Stimulated activated memory B cell treated with anti-CD40 and anti-IgM and Interleukin-4, amounts not matched to agents 10 μg/mL and 1 μg/mL and 100 μg/mL, for 72 hours (primary cell): ENCODE results near the gene UBA5.
A peak's percentile ranks its signal among the peaks of the same experiment; 100 is the strongest.

ENCODE experiments used
- ATAC-seq: fragments of 150-1000 bp; cut with Tn5 transposase; 2 replicates; pipeline ENCODE4 v1.10.0; 2021
- H3K27ac Mint-ChIP-seq: one replicate; pipeline ENCODE4 v1.8.0; 2022; ENCODE audit warnings: mild to moderate bottlenecking, mixed read lengths
- H3K27me3 Mint-ChIP-seq: one replicate; pipeline ENCODE4 v1.8.0; 2022; ENCODE audit warnings: mixed read lengths
- H3K36me3 Mint-ChIP-seq: one replicate; pipeline ENCODE4 v1.8.0; 2022; ENCODE audit warnings: mixed read lengths
- H3K4me1 Mint-ChIP-seq: one replicate; pipeline ENCODE4 v1.8.0; 2022; ENCODE audit warnings: mixed read lengths
- H3K4me3 Mint-ChIP-seq: one replicate; pipeline ENCODE4 v1.8.0; 2022; ENCODE audit warnings: mild to moderate bottlenecking, moderate library complexity, mixed read lengths
- H3K9me3 Mint-ChIP-seq: one replicate; pipeline ENCODE4 v1.8.0; 2022; ENCODE audit warnings: mixed read lengths

Gene UBA5

GRCh38 chr3:132662212-132662611, 2.1 kb downstream of the UBA5 start:
- Mint-ChIP-seq H3K9me3 (no peaks in the 10 kb centered on the region), H3K27me3 (no peaks in the 10 kb centered on the region), H3K36me3 (peaks cover 12% of the 10 kb centered on the region), H3K4me3 (no peak overlapping the region), H3K4me1 (peaks cover 51% of the 10 kb centered on the region), H3K27ac (no peak overlapping the region)
- ATAC-seq: no peak

DNA sequence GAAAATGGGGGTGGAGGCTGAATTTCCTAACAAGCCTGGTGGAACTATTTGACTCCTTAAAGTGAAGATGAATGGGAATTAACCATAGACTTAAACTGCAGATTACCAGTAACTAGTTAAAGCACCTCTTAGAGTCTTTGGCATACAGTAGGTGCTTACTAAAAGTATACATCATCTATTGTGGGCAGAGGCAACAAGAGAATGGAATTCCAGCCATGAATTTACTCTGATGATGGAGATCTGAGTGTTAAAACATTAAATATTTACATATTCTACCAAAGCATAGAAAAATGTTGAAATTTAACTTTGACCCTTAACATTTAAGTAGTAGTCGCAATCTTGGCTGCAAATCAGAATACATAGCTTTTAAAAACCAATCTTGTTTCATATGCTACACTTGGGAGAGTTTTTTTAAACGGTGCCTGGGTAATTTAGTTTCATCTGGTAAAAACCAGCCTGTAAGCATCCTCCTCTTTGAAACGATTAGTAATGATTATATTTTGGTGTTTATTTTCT, 5.2 kb downstream of the UBA5 start:
- peaks cover 12% of the 10 kb centered on the region for H3K36me3 Mint-ChIP-seq
- H3K27ac Mint-ChIP-seq: no peak overlapping the region
- H3K4me1 Mint-ChIP-seq: peaks cover 40% of the 10 kb centered on the region
- no peak overlapping the region for H3K4me3 Mint-ChIP-seq
- H3K9me3 Mint-ChIP-seq: no peaks in the 10 kb centered on the region
- no peak for ATAC-seq
- H3K27me3 Mint-ChIP-seq: no peaks in the 10 kb centered on the region

- Mint-ChIP-seq H3K4me3 (no peak overlapping the region), H3K36me3 (peaks cover 7% of the 10 kb centered on the region), H3K27me3 (no peaks in the 10 kb centered on the region), H3K27ac (no peak overlapping the region), H3K9me3 (no peaks in the 10 kb centered on the region), H3K4me1 (peaks cover 9% of the 10 kb centered on the region)
- no peak for ATAC-seq
Measured at GRCh38 chr3:132669256-132669777, 9.2 kb downstream of the UBA5 start.

DNA sequence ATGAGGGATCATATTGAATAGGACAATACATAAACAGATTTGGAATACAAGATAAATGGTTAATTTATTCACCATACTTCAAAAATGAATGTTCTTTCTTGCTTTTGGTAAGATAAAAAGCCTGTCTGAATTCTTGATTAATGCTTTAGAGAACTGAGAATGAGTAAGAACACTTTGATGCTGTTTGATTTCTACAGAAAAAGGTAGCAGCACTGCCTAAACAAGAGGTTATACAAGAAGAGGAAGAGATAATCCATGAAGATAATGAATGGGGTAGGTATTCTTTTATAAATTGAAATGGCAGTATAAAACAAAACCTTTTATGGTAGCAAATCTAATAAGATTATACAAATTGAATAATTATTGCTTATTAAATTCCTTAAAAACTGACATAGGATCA, 15.3 kb downstream of the UBA5 start:
- peaks cover 13% of the 10 kb centered on the region for H3K36me3 Mint-ChIP-seq
- H3K27me3 Mint-ChIP-seq: no peaks in the 10 kb centered on the region
- H3K4me3 Mint-ChIP-seq: no peak overlapping the region
- no peaks in the 10 kb centered on the region for H3K9me3 Mint-ChIP-seq
- peak overlapping the region; percentile 35 for H3K27ac Mint-ChIP-seq
- no peak for ATAC-seq
- peaks cover 5% of the 10 kb centered on the region for H3K4me1 Mint-ChIP-seq

GRCh38 chr3:132679911-132680310, 19.8 kb downstream of the UBA5 start:
- no peak for ATAC-seq
- H3K27ac Mint-ChIP-seq: no peak overlapping the region
- H3K27me3 Mint-ChIP-seq: no peaks in the 10 kb centered on the region
- peaks cover 28% of the 10 kb centered on the region for H3K36me3 Mint-ChIP-seq
- H3K9me3 Mint-ChIP-seq: no peaks in the 10 kb centered on the region
- H3K4me1 Mint-ChIP-seq: peaks cover 5% of the 10 kb centered on the region
- H3K4me3 Mint-ChIP-seq: no peak overlapping the region

DNA sequence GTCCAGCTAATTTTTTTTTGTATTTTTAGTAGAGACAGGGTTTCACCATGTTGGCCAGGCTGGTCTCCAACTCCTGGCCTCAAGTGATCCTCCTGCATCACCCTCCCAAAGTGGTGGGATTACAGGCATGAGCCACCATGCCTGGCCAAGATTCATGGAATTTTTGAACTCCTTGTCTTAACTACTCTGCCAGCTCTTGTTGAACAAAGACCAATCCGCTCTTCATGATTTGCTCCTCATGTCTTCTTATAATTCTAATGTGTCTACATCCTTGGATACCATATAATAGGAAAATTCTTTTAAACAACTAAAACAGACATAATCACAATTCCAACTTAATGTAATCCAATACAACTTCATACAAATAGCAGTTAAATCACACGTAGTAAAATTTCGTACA, 21.3 kb downstream of the UBA5 start:
- Mint-ChIP-seq H3K27ac (no peak overlapping the region), H3K27me3 (no peaks in the 10 kb centered on the region), H3K4me1 (no peaks in the 10 kb centered on the region), H3K4me3 (no peak overlapping the region), H3K36me3 (peaks cover 21% of the 10 kb centered on the region), H3K9me3 (no peaks in the 10 kb centered on the region)
- ATAC-seq: no peak

GRCh38 chr3:132682201-132682600, 22.1 kb downstream of the UBA5 start:
- H3K4me3 Mint-ChIP-seq: no peak overlapping the region
- H3K4me1 Mint-ChIP-seq: no peaks in the 10 kb centered on the region
- no peak for ATAC-seq
- H3K27ac Mint-ChIP-seq: no peak overlapping the region
- no peaks in the 10 kb centered on the region for H3K27me3 Mint-ChIP-seq
- peaks cover 14% of the 10 kb centered on the region for H3K36me3 Mint-ChIP-seq
- H3K9me3 Mint-ChIP-seq: no peaks in the 10 kb centered on the region

DNA sequence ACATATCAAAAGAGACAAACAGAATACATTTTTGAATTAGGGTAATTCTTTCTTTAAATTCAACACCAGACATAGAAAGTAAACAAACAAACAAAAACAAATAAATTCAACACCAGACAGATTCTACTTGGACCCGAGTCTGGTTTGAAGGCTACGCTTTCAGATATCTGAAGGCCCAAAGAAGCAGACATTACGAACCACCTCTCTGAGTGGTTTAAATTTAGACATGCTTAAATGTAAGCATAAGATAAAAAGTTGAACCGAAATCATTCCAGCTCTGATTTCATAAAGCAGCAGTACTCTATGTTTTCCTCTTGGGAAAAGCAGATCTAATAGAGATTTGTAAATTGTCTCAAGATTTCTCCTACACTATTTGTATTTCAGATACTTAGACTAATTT, 29.9 kb downstream of the UBA5 start:
- H3K27ac Mint-ChIP-seq: no peak overlapping the region
- H3K4me1 Mint-ChIP-seq: no peaks in the 10 kb centered on the region
- H3K27me3 Mint-ChIP-seq: no peaks in the 10 kb centered on the region
- no peak overlapping the region for H3K4me3 Mint-ChIP-seq
- peaks cover 33% of the 10 kb centered on the region for H3K36me3 Mint-ChIP-seq
- H3K9me3 Mint-ChIP-seq: no peaks in the 10 kb centered on the region
- no peak for ATAC-seq

DNA sequence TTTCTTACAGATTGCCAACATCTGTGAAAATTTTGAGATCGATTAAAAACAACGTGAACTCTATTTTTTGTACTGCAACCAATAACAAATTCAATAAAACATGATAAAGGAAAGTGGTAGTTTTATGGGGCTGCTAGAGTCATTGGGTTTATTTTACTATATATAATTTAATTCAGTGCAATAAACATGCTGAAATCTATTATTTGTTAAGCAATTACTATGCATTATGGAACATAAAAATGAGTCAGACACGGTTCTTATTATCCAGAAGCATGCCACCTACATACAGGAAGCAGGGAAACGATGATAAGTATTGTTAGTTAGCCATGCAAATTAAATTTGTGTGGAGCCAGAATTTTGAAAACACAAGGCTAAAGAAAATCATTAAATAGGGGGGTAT, 34.9 kb downstream of the UBA5 start:
- no peak for ATAC-seq
- Mint-ChIP-seq H3K27me3 (no peaks in the 10 kb centered on the region), H3K4me1 (no peaks in the 10 kb centered on the region), H3K27ac (no peak overlapping the region), H3K9me3 (no peaks in the 10 kb centered on the region), H3K4me3 (no peak overlapping the region), H3K36me3 (peaks cover 33% of the 10 kb centered on the region)

DNA sequence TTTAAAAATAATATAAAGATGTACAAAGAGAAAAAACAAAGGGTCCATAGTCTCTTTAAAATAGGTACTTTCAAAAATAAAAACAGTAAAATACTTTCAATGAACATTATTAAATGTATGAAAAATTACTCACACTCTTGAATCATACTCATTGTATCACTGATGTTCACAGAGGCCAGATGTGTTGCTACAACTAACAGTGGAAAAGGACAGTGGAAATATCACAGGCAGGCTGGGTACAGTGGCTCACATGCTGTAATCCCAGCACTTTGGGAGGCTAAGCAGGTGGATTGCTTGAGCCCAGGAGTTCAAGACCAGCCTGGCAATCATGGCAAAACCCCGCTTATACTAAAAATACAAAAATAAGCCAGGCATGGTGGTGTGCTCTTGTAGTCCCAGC, 35.3 kb downstream of the UBA5 start:
- ATAC-seq: no peak
- Mint-ChIP-seq H3K4me1 (no peaks in the 10 kb centered on the region), H3K4me3 (no peak overlapping the region), H3K36me3 (peaks cover 34% of the 10 kb centered on the region), H3K9me3 (no peaks in the 10 kb centered on the region), H3K27me3 (no peaks in the 10 kb centered on the region), H3K27ac (no peak overlapping the region)

GRCh38 chr3:132703733-132704132, 43.6 kb downstream of the UBA5 start:
- Mint-ChIP-seq H3K36me3 (peaks cover 46% of the 10 kb centered on the region), H3K27ac (no peak overlapping the region), H3K4me3 (no peak overlapping the region), H3K9me3 (no peaks in the 10 kb centered on the region), H3K27me3 (no peaks in the 10 kb centered on the region), H3K4me1 (no peaks in the 10 kb centered on the region)
- ATAC-seq: no peak

DNA sequence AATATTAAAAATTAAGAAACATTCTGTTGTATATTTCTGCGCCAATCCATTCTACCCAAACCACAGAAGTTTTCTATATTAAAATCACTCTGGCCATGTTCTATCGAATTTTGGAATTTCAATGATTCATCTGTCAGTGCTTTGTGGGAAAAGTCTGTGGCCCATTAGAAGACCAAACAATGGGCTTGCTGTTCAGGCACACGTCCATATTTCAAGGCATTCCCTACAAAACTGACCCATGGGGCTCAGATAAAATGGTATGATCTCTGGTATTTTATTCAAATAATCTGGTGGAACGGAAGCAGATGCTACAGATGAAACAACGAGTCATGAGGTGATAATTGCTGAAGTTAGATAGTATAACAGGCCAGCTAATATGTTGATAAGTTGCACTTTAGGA, 49.6 kb downstream of the UBA5 start:
- no peak overlapping the region for H3K27ac Mint-ChIP-seq

DNA sequence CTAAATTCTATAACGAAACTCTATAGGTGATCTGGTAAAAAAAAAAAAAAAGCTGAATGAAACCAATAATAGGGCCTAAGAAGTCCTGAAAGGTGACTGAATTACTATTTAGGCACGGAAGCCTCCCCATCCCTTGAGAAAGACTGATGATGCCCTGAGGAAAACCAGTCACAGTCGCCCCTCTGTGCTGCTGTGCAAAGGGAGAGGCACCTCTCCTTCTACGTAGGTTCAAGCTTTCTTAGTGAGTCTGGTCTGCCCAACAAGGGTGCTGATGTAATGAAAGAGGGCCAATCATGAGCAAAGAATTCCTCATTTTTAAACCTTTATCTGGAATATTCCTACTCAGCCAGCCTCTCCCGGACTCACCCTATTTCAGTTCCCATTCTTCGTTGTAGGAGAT, 50.2 kb downstream of the UBA5 start:
- Mint-ChIP-seq H3K4me3 (no peak overlapping the region), H3K27ac (no peak overlapping the region), H3K9me3 (no peaks in the 10 kb centered on the region), H3K4me1 (no peaks in the 10 kb centered on the region), H3K27me3 (no peaks in the 10 kb centered on the region), H3K36me3 (peaks cover 40% of the 10 kb centered on the region)
- ATAC-seq: no peak

More for the DNA sequence above, 49.6 kb downstream of the UBA5 start:
- Mint-ChIP-seq H3K36me3 (peaks cover 40% of the 10 kb centered on the region), H3K9me3 (no peaks in the 10 kb centered on the region), H3K4me1 (no peaks in the 10 kb centered on the region), H3K27me3 (no peaks in the 10 kb centered on the region), H3K4me3 (no peak overlapping the region)
- no peak for ATAC-seq

DNA sequence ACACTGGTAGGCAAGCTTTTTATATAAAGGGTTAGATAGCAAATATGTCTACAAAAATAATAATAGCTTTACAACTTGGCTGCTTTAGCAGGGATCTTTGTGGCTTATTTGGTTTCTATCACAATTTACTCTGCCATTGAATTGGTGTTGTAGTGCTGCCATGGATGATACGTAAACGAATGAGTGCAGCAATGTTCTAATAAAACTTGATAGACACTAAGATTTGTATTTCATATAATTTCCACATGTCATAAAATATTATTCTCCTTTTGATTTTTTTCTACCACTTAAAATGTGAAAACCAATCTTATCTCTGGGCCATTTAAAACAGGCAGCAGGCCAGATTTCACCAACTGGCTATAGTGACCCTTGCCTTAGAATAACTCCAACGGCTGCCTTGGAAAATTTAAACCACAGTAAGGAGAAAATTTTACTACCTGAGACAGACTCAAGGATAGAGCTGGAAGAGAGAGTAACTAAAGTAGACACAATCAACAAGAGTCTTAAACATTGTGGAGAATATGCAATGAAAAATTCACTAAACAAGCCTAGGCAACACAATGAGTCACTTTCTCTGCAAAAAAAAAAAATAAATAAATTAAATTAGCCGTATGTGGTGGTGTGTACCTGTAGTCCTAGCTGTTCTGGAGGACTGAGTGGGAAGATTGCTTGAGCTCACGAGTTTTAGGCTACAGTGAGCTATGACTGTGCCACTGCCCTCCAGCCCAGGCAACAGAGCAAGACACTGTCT, 54.0 kb downstream of the UBA5 start:
- Mint-ChIP-seq H3K4me1 (peaks cover 5% of the 10 kb centered on the region), H3K36me3 (peaks cover 24% of the 10 kb centered on the region), H3K4me3 (no peak overlapping the region)

GRCh38 chr3:132716372-132716771, 56.2 kb downstream of the UBA5 start:
- Mint-ChIP-seq H3K9me3 (no peaks in the 10 kb centered on the region), H3K27ac (no peak overlapping the region), H3K36me3 (peaks cover 11% of the 10 kb centered on the region), H3K4me3 (no peak overlapping the region), H3K4me1 (peaks cover 19% of the 10 kb centered on the region), H3K27me3 (no peaks in the 10 kb centered on the region)
- no peak for ATAC-seq

More for the DNA sequence above, 54.0 kb downstream of the UBA5 start:
- H3K27ac Mint-ChIP-seq: no peak overlapping the region
- H3K27me3 Mint-ChIP-seq: no peaks in the 10 kb centered on the region
- no peaks in the 10 kb centered on the region for H3K9me3 Mint-ChIP-seq
- no peak for ATAC-seq

- Mint-ChIP-seq H3K36me3 (peaks cover 11% of the 10 kb centered on the region), H3K4me1 (peaks cover 33% of the 10 kb centered on the region), H3K9me3 (no peaks in the 10 kb centered on the region), H3K27me3 (no peaks in the 10 kb centered on the region), H3K27ac (peak overlapping the region; percentile 90), H3K4me3 (peak overlapping the region; percentile 17)
- no peak for ATAC-seq
Measured at GRCh38 chr3:132720228-132720627, 60.1 kb downstream of the UBA5 start.
